Activated CD4-positive, alpha-beta T cell treated with anti-CD3 and anti-CD28 coated beads for 1 hour (primary cell): ENCODE results near the gene CRY1.
"Not testable (repeated sequence)": the region's sequence is repeated elsewhere in the genome, so short reads cannot be mapped to it uniquely, and the experiment has no call there.

Source experiments
- DNase-seq: peaks from one replicate; pipeline ENCODE4 v3.0.0-alpha.2; 2020

CRY1 gene

DNA sequence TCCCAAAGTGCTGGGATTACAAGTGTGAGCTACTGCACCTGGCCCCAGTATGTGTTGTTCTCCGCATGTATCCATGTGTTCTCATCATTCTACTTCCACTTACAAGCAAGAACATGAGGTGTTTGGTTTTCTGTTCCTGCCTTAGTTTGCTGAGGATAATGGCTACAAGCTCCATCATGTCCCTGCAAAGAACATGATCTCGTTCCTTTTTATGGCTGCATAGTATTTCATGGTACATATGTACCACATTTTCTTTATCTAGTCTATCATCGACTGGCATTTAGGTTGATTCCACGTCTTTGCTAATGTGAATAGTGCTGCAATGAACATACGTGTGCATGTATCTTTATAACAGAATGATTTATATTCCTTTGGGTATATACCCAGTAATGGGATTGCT lies 97.2 kb downstream of the CRY1 start:
- not testable (repeated sequence) for DNase-seq

DNA sequence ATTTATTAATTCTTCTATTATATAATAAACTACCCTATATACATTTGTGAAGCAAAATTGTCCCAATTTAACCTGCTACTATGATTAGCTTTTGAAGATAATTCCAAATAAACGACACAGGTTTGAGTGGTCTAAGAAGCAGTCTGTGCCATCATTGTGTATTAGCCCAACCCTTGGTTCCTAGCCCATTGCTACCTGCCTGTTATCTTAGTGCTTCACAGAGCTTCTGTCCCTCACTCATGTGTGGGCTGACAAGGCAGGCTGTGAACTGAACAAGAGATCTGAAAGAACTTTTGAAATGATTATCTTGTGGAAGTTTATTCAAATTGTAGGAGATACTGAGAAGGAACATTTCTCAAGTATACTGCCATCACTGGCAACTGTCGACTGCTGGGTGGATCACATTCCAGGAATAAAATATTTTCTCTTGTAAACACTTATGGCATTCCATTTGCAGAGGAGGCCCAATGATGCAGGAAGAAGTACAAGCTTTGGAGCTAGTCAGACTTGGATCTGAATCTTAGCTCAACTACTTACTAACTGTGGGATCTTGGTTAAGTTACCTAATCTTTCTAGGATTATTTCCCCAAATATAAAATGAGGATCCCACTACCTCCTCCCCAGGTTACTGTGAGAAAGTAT lies 98.6 kb downstream of the CRY1 start:
- DNase-seq: no peak

- DNase-seq: no peak
Observed at GRCh38 chr12:106987846-106988245, 105.5 kb downstream of the CRY1 start.

GRCh38 chr12:106986625-106987389 lies 106.5 kb downstream of the CRY1 start, which contains the start of gene MTERF2:
Gene MTERF2, minus strand, starts transcription at chr12:106987146. Its CDS starts 8,432 bp downstream, at chr12:106978714.
- peak; percentile 64 for DNase-seq

GRCh38 chr12:106986135-106986534 lies 107.2 kb downstream of the CRY1 start:
- no peak for DNase-seq

DNA sequence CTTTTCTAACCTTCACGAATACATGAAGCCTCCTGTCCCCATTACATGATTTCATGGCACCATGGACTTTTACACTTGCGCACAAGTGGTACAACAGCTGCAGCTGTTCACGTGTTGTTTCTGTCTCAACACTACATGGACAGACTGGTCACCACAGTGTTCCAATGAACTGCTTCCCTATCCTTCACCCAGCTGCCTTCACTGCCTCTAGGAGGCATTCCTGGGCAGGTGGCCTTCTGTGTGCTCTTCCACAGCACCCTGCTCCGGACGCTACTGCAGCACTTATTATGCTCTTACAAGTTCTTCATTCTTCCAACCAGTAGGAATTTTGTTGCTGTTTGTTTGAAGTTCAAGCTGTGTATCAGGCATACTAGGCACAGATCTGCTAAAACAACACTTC lies 107.9 kb downstream of the CRY1 start:
- DNase-seq: no peak

- DNase-seq: no peak
Observed at GRCh38 chr12:106984588-106985137, 108.7 kb downstream of the CRY1 start.

DNA sequence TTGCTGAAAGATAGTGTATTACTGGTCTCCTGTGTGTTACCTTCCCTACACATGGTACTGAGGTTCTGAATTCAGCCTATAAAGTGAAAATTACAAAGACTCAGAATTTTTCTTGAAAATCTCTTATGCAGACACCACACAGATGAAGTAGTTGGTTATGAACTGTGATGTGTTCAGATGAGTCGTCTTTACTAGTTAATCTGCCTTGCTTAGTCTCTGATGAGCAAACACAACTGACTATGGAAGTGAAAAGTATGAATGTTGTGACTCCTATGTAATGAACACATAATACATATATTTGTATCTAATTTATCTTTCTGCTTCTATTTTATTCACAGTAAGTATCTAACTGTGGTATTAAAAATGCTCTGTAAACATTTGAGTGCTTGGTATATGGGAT lies 111.1 kb downstream of the CRY1 start:
- DNase-seq: no peak

GRCh38 chr12:106981788-106982187 lies 111.6 kb downstream of the CRY1 start:
- DNase-seq: no peak

DNA sequence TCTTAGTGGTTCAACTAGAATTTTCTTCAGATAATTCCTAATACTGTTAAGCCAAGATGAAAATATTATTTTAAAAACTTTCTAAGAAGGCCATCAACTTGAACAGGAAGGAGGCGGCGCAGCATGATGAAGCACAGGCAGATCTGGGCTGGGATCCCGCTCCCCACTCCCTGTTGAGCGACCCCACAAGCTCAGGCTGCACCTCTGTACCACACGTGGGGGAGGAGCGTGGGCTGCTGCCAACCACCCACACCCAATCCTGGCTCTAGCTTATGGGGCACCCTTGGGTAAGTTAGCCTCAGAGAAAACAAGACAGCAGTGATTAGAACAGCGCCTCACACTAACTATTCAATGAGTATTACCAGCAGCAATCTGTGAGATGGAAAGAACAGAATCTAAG lies 112.4 kb downstream of the CRY1 start:
- no peak for DNase-seq

DNA sequence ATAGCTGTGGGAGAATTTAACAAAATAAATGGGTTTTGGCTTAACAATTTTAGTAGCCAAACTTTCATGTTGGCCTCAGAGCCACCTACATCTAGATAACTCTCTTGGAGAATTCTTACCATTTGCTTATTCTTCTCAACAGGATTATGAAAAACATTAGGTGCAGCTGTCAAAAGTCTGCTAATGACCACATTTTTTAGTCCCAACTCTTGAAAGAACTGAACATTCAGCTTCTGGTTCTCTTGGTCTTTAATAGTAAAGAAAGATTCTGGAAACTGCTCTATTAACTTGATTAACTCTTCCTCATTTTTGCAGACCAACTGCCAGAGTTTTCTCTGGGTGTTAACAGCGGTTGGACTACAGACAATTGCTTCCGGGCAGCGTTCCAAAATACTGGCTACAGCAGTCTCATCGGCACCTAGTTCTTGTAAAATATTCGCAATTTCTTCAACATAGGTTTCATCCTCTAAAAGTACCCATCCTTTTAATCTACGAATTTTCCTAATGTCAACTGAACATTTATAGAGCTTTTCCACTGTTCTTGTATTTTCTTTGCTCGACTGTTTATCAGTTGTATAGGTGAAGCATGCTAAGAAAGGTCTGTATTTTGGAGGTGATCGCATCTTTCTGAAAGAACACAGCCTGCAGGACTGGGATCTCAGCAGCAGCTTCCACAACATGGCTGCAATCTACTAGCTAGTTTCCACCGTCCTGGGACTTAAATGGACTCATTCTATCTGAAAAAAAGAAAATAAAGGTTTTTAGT lies 115.1 kb downstream of the CRY1 start:
- no peak for DNase-seq

DNA sequence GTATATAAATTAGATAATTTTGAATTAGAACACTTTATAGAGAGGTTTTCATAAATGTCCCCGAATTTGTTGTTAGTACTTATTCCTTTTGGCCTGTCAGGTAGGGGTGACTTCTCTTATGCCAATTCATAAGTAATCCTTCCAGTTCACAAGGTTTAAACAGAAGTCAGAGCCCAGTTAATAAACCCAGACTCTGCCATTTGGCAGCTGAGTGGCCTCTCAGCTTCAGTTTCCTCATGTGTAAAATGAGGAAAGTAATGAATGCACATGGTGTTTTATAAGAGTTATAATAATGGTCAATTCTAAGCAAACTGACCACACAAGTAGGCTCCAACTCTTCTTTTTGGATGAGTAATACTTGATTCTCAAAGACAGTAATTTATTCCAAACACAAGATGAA lies 116.7 kb downstream of the CRY1 start:
- DNase-seq: no peak

GRCh38 chr12:106975993-106976658 lies 117.2 kb downstream of the CRY1 start:
- no peak for DNase-seq

DNA sequence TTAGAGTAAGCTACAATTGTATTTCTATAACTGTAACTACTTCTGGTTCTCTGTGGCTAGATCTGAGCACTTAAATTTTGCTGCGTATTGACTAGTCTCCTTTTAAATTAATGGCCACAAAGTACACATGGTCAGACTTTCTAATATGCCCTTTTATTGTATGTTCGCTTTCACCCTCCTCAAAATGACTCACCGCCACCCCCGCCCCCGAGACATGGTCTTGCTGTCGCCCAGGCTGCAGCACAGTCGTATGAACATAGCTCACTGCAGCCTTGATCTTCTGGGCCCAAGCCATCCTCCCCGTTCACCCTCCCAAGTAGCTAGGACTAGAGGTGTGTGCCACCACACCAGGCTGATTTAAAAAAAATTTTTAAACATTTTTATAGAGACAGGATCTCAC lies 118.3 kb downstream of the CRY1 start:
- no peak for DNase-seq

- no peak for DNase-seq
Observed at GRCh38 chr12:106974511-106974910, 118.8 kb downstream of the CRY1 start.

- DNase-seq: no peak
Observed at GRCh38 chr12:106973545-106973944, 119.8 kb downstream of the CRY1 start.

DNA sequence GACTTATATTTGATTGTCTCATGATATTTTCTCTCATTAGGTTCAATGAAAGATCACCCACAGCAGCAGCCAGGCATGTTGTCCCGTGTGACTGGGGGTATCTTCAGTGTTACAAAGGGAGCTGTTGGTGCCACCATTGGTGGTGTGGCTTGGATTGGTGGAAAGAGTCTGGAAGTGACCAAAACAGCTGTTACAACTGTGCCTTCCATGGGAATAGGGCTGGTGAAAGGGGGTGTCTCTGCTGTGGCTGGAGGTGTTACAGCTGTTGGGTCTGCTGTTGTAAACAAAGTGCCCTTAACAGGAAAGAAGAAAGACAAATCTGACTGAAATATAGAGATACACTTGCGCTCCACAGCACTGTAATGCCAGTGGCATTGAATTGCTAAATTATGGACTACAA lies 122.3 kb downstream of the CRY1 start:
- no peak for DNase-seq

DNA sequence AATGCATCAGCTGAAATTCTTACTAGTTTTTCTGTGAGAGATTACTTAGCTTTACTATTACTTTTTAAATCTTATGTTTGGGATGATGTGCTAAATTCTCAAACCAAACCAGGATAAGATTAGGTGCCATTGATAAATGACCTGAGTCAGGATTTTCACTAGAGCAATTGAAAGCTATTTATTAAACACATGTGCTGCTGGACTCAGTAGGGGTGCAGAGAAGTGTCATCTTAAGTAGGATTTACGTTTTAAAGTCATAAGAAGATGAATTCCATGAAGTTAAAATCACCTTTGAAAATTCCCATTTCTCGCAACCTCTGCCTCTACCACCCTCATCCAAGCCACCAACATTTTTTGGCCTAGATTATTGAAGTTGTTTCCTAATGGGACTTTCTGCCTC lies 128.8 kb downstream of the CRY1 start:
- no peak for DNase-seq

DNA sequence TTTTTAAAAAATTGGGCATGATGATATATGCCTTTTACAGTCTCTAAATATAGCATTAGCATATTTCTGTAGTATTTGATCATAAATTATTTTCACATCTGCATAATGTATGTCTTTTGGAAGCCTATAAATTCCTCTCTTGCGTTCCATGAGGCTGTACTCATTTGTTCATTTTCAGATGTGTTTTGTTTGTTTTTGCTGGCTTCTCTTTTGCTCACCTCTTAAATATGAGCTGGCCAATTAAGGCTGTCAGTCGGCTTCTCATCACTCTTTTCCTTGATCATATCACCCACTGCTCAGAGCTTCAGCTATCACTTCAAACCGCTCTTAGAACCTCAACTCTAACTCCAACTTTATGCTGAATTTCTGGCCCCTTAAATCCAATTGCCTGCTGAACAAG lies 131.1 kb downstream of the CRY1 start:
- no peak for DNase-seq

DNA sequence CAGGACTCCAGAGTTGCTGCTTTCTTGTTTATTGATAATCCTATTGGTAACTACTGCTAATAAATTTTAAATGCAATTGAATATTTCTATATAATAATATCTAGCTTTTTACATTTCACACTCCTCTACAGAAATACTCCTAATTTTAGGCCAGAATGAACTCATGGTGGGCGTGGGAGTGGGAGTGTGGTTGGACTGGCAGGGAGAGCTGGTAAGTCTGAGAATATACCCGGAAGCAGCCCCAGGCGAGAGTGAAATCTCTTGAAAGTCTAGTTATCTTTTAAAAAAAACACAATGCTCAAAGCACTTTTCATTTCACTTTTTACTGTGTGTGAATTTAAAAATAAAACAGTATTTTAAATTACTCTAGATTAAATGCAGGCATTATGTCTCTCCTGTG lies 132.9 kb downstream of the CRY1 start:
- no peak for DNase-seq

- DNase-seq: no peak
Observed at GRCh38 chr12:106957583-106957982, 135.8 kb downstream of the CRY1 start.

DNA sequence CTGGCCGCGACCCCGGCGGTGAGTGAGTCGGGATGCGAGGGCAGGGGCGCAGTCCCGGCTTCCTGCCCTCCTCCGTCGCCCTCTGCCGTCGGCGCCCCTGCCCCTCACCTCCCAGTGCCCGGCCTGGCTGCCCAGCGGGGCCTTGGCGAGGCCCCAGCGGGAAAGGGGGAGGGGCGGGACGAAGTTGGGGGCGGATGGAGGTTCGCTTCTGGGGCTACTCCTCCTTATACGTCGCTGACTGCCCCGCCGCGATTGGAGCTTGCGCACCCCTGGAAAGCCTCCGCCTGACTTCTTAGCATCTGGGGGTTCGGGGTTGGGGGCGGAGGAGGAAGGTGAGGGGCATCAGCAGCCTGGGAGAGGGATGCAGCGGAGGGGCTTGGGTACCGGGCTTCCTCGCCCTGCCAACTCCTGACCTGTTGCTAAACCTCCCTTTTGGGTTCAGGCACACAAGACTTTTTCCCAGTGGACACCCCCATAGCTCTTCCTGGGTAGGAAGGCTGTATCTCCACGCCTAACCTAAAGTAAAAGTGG lies 137.2 kb downstream of the CRY1 start:
- DNase-seq: peak; percentile 33
